SK-N-SH (cell line): Measurements from ENCODE around the gene CIC. TPM values are rescaled to one million over a fixed set of nuclear protein-coding genes. Genes with fewer than 3 reads are reported as not detected.

ENCODE experiments used
- CTCF ChIA-PET: fragments of 300-600, 350-600 bp; formaldehyde crosslinking; extraction: SDS; loops from one replicate; lab custom pipeline; 2021; lab: Yijun Ruan, JAX
- POLR2A ChIA-PET: fragments of 350-600 bp; sonication (Branson Sonifier 250); formaldehyde crosslinking; extraction: SDS; loops from one replicate; lab custom pipeline; 2020; ENCODE audit warnings: antibody characterized with exemption, inconsistent platforms; lab: Yijun Ruan, JAX
- DNase-seq: peaks from one replicate; pipeline ENCODE4 v3.0.0; 2012
- H2AFZ ChIP-seq: fragments of 200-600 bp; sonication (generic); 2 replicates; pipeline ENCODE4 v1.8.1; 2016; ENCODE audit warnings: antibody characterized with exemption, mild to moderate bottlenecking, low read depth
- H3F3A ChIP-seq: fragments of 200-600 bp; sonication (generic); replicated peaks from 2 replicates; pipeline ENCODE3; 2016; ENCODE audit warnings: antibody characterized with exemption, mild to moderate bottlenecking; ENCODE audit not compliant: insufficient read depth
- H3K27ac ChIP-seq, 2 experiments: fragments of 200-500 bp in 1 of 2; fragments of 200-600 bp in 1 of 2; sonication (Bioruptor generic) in 1 of 2; sonication (generic), shearing (Covaris generic) in 1 of 2; 2 replicates each; pipeline versions ENCODE4 v1.5.1 to v1.6.1; 2014 to 2016; ENCODE audit warnings: low read depth in 2 of 2, inconsistent platforms in 1 of 2, low read length in 1 of 2, mild to moderate bottlenecking in 1 of 2, mixed read lengths in 1 of 2
- H3K27me3 ChIP-seq: fragments of 200-600 bp; sonication (generic), shearing (Covaris generic); 2 replicates; pipeline ENCODE4 v1.6.1; 2016; ENCODE audit warnings: mixed run types; ENCODE audit not compliant: insufficient read depth
- H3K36me3 ChIP-seq, 2 experiments: fragments of 200-500 bp in 1 of 2; fragments of 200-600 bp in 1 of 2; sonication (Bioruptor generic) in 1 of 2; sonication (generic) in 1 of 2; replicated peaks in 1 of 2; 2 replicates each; pipeline versions ENCODE3 to v1.5.1; 2014 to 2016; ENCODE audit warnings: low read length in 1 of 2, mild to moderate bottlenecking in 1 of 2; ENCODE audit not compliant: insufficient read depth in 2 of 2, control insufficient read depth in 1 of 2
- H3K4me1 ChIP-seq, 2 experiments: fragments of 200-500 bp in 1 of 2; fragments of 200-600 bp in 1 of 2; sonication (Bioruptor generic) in 1 of 2; sonication (generic), shearing (Covaris generic) in 1 of 2; 2 replicates each; pipeline versions ENCODE4 v1.5.1 to v1.6.1; 2014 to 2016; ENCODE audit warnings: low read depth in 1 of 2, low read length in 1 of 2, mixed run types in 1 of 2; ENCODE audit not compliant: insufficient read depth in 2 of 2, control insufficient read depth in 1 of 2
- H3K4me2 ChIP-seq: fragments of 200-600 bp; sonication (generic), shearing (Covaris generic); 2 replicates; pipeline ENCODE4 v1.6.1; 2017; ENCODE audit warnings: mixed run types
- H3K4me3 ChIP-seq, 2 experiments: fragments of 200-500 bp in 1 of 2; fragments of 200-600 bp in 1 of 2; sonication (Bioruptor generic) in 1 of 2; sonication (generic), shearing (Covaris generic) in 1 of 2; 2 replicates each; pipeline versions ENCODE4 v1.5.1 to v1.8.1; 2014 to 2016; ENCODE audit warnings: low read depth in 2 of 2, inconsistent platforms in 1 of 2, low read length in 1 of 2, mild to moderate bottlenecking in 1 of 2, mixed read lengths in 1 of 2, moderate library complexity in 1 of 2
- H3K79me2 ChIP-seq: fragments of 200-600 bp; sonication (generic); 2 replicates; pipeline ENCODE4 v1.8.1; 2017; ENCODE audit warnings: mild to moderate bottlenecking; ENCODE audit not compliant: insufficient read depth
- H3K9ac ChIP-seq: fragments of 200-600 bp; sonication (generic); 2 replicates; pipeline ENCODE4 v1.6.1; 2017; ENCODE audit warnings: mixed run types
- H3K9me2 ChIP-seq: fragments of 200-600 bp; sonication (generic); 2 replicates; pipeline ENCODE4 v1.6.1; 2017; ENCODE audit warnings: mixed run types
- H3K9me3 ChIP-seq: fragments of 200-600 bp; sonication (generic); 2 replicates; pipeline ENCODE4 v1.6.1; 2017; ENCODE audit warnings: mixed run types, mild to moderate bottlenecking, moderate library complexity
- H4K20me1 ChIP-seq: fragments of 200-600 bp; sonication (generic); 2 replicates; pipeline ENCODE4 v1.6.1; 2017; ENCODE audit warnings: mild to moderate bottlenecking, mixed run types; ENCODE audit not compliant: insufficient read depth
- ELF1 ChIP-seq: IDR thresholded peaks from 2 replicates; pipeline ENCODE4 v1.4.0; 2012
- EZH2phosphoT487 ChIP-seq: fragments of 200-600 bp; sonication (generic); IDR thresholded peaks from 2 replicates; pipeline ENCODE4 v1.6.1; 2017; ENCODE audit warnings: low read depth, mixed run types, mild to moderate bottlenecking, antibody characterized with exemption, moderate library complexity, borderline replicate concordance
- FOXJ3 ChIP-seq: sonication (generic); formaldehyde crosslinking; IDR thresholded peaks from 2 replicates; pipeline ENCODE4 v1.5.1; 2020; ENCODE audit warnings: mild to moderate bottlenecking, missing genetic modification reagents
- FOXM1 ChIP-seq: IDR thresholded peaks from 2 replicates; pipeline ENCODE4 v1.4.0; 2012; ENCODE audit warnings: low read depth, mild to moderate bottlenecking
- JUND ChIP-seq: IDR thresholded peaks from 2 replicates; pipeline ENCODE4 v1.4.0; 2012
- MEF2A ChIP-seq: IDR thresholded peaks from 2 replicates; pipeline ENCODE4 v1.4.0; 2012; ENCODE audit warnings: low read depth, borderline replicate concordance
- RAD21 ChIP-seq: IDR thresholded peaks from 2 replicates; pipeline ENCODE4 v1.6.1; 2012; ENCODE audit warnings: mild to moderate bottlenecking, low read length
- RCOR1 ChIP-seq: fragments of 150-350 bp; IDR thresholded peaks from 2 replicates; pipeline ENCODE4 v1.6.1; 2017; ENCODE audit warnings: antibody characterized with exemption, low read length
- RFX5 ChIP-seq: IDR thresholded peaks from 2 replicates; pipeline ENCODE4 v1.6.1; 2012; ENCODE audit warnings: mild to moderate bottlenecking, improper control_type of control experiment, low read length
- SIN3A ChIP-seq: IDR thresholded peaks from 2 replicates; pipeline ENCODE4 v1.6.1; 2012; ENCODE audit warnings: low read depth, mild to moderate bottlenecking, low read length, moderate library complexity, borderline replicate concordance
- TEAD4 ChIP-seq: IDR thresholded peaks from 2 replicates; pipeline ENCODE4 v1.4.0; 2012; ENCODE audit warnings: mild to moderate bottlenecking, borderline replicate concordance; ENCODE audit not compliant: insufficient read depth
- YY1 ChIP-seq: IDR thresholded peaks from 2 replicates; pipeline ENCODE4 v1.4.0; 2012; ENCODE audit warnings: low read depth, mild to moderate bottlenecking
- WGBS: methylation state at CpG from one replicate; pipeline ENCODE4 v1.1.6; 2017; ENCODE audit warnings: low lambda C conversion rate; 5-methylcytosine and 5-hydroxymethylcytosine counted together
- polyA plus RNA-seq, 3 experiments: library from polyadenylated mRNA; depleted of rRNA; stranded (reverse); fragments of >200 nt; gene quantifications; 2 replicates each; pipeline ENCODE4 v1.2.3, GENCODE V29; 2012
- TF ChIP-seq, protein P1 (sequence below): IDR thresholded peaks from 2 replicates; pipeline ENCODE4 v1.4.0; 2012; ENCODE audit warnings: low read depth, borderline replicate concordance
- TF ChIP-seq, protein P2 (sequence below): IDR thresholded peaks from 2 replicates; pipeline ENCODE4; 2012
- TF ChIP-seq, protein P3 (sequence below): IDR thresholded peaks from 2 replicates; pipeline ENCODE4 v1.4.0; 2012; ENCODE audit warnings: low read depth
- TF ChIP-seq, protein P4 (sequence below): IDR thresholded peaks from 2 replicates; pipeline ENCODE4 v1.4.0; 2012; ENCODE audit warnings: low read depth, borderline replicate concordance

The CIC gene
- polyA plus RNA-seq, 1 of the 3 experiments (the other 2 are of a cell fraction) = 16.9 TPM

DNA sequence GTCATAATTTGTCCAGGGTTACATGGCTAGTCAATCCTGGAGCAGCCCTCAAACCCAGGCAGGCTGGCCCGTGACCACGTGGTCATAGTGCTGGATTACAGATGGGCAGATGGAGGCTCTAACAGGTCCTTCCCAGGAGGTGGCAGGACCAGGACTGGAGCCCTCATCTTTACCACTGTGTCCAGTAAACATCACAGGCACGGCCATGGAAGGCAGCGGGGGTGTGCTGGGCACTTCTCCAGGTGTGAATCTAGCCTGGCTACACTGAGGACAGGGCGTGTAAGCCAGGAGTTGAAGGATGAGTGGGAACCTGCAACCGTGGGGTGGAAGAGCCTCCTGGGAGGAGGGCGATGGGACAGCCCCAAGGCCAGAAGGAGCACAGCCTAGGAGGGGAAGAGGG lies 6.1 kb downstream of the CIC start:
- TF ChIP-seq, protein P1, sequence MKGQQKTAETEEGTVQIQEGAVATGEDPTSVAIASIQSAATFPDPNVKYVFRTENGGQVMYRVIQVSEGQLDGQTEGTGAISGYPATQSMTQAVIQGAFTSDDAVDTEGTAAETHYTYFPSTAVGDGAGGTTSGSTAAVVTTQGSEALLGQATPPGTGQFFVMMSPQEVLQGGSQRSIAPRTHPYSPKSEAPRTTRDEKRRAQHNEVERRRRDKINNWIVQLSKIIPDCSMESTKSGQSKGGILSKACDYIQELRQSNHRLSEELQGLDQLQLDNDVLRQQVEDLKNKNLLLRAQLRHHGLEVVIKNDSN = no peak
- no peak for TF ChIP-seq MEF2A
- no peak for TF ChIP-seq RAD21
- no peak for TF ChIP-seq JUND
- TF ChIP-seq EZH2phosphoT487 = no peak
- TF ChIP-seq, protein P2, sequence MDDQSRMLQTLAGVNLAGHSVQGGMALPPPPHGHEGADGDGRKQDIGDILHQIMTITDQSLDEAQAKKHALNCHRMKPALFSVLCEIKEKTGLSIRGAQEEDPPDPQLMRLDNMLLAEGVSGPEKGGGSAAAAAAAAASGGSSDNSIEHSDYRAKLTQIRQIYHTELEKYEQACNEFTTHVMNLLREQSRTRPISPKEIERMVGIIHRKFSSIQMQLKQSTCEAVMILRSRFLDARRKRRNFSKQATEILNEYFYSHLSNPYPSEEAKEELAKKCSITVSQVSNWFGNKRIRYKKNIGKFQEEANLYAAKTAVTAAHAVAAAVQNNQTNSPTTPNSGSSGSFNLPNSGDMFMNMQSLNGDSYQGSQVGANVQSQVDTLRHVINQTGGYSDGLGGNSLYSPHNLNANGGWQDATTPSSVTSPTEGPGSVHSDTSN = no peak
- TF ChIP-seq RFX5 = no peak
- TF ChIP-seq, protein P3, sequence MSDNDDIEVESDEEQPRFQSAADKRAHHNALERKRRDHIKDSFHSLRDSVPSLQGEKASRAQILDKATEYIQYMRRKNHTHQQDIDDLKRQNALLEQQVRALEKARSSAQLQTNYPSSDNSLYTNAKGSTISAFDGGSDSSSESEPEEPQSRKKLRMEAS = no peak
- TF ChIP-seq TEAD4 = no peak
- TF ChIP-seq, all 33 proteins: peak for 0
- POLR2A ChIA-PET = no interaction called here
- peak overlapping the region in 1 of 2 experiments; percentile 1; a peak in 1 of 4 replicates for H3K27ac ChIP-seq
- no peak overlapping the region for H2AFZ ChIP-seq
- H3K36me3 ChIP-seq = peaks cover 13 to 39% of the 10 kb centered on the region in 2 experiments
- H3K27me3 ChIP-seq = no peaks in the 10 kb centered on the region
- DNase-seq = no peak
- peaks cover 40 to 67% of the 10 kb centered on the region in 2 experiments; a peak in 3 of 4 replicates for H3K4me1 ChIP-seq
- H3K9me2 ChIP-seq = no peaks in the 10 kb centered on the region
- H3K4me2 ChIP-seq = peak overlapping the region; percentile 55
- no peaks in the 10 kb centered on the region for H3K9me3 ChIP-seq
- CTCF ChIA-PET = interaction anchor here (1.1 to 1.5 kb wide), 2 partner anchors 21 to 36 kb away, joined by 4 read pairs; no protein-coding TSS in a partner anchor
- H3K9ac ChIP-seq = no peak overlapping the region
- peaks cover 32% of the 10 kb centered on the region for H3F3A ChIP-seq
- 87% methylated on average over 7 of the region's 7 CpGs for WGBS
- H3K4me3 ChIP-seq = no peak overlapping the region
- H4K20me1 ChIP-seq = no peaks in the 10 kb centered on the region
- peaks cover 93% of the 10 kb centered on the region for H3K79me2 ChIP-seq

DNA sequence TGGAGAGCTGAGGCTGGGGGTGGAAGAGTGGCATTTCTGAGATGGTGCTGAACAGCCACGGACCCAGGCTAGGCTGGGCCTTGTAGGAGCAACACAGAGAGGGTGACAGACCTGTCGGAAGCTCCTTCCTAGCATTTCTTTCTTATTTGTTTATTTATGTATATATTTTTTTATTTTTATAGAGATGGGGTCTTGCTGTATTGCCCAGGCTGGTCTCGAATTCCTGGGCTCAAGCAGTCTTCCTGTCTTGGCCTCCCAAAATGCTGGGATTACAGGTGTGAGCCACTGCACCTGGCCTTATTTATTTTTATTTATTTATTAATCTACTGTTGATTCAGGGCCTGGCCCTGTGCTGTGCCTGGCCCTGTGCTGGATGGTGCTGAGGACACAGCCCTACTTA lies 6.5 kb downstream of the CIC start:
- ChIA-PET CTCF (interaction anchor here (1.1 kb wide), 1 partner anchor 36 kb away, joined by 4 read pairs; no protein-coding TSS in a partner anchor), POLR2A (no interaction called here)
- H3K9me2 ChIP-seq = no peaks in the 10 kb centered on the region
- no peak overlapping the region for H3K4me3 ChIP-seq
- H3K27me3 ChIP-seq = no peaks in the 10 kb centered on the region
- H3K79me2 ChIP-seq = peaks cover 89% of the 10 kb centered on the region
- H3K36me3 ChIP-seq = peaks cover 13 to 39% of the 10 kb centered on the region in 2 experiments
- peak overlapping the region in 1 of 2 experiments; percentile 96; a peak in 1 of 4 replicates for H3K27ac ChIP-seq
- H3K9me3 ChIP-seq = no peaks in the 10 kb centered on the region
- H3F3A ChIP-seq = peaks cover 31% of the 10 kb centered on the region
- 90% methylated on average over 3 of the region's 3 CpGs for WGBS
- peak overlapping the region; percentile 55 for H3K4me2 ChIP-seq
- no peak overlapping the region for H2AFZ ChIP-seq
- no peak overlapping the region for H3K9ac ChIP-seq
- DNase-seq = no peak
- peaks cover 36 to 63% of the 10 kb centered on the region in 2 experiments; a peak in 3 of 4 replicates for H3K4me1 ChIP-seq
- H4K20me1 ChIP-seq = no peaks in the 10 kb centered on the region
- TF ChIP-seq SIN3A (no peak), FOXJ3 (CRISPR knock-in tag) (no peak), FOXM1 (no peak), EZH2phosphoT487 (no peak), ELF1 (no peak), RCOR1 (no peak), YY1 (no peak)
- TF ChIP-seq, protein P4, sequence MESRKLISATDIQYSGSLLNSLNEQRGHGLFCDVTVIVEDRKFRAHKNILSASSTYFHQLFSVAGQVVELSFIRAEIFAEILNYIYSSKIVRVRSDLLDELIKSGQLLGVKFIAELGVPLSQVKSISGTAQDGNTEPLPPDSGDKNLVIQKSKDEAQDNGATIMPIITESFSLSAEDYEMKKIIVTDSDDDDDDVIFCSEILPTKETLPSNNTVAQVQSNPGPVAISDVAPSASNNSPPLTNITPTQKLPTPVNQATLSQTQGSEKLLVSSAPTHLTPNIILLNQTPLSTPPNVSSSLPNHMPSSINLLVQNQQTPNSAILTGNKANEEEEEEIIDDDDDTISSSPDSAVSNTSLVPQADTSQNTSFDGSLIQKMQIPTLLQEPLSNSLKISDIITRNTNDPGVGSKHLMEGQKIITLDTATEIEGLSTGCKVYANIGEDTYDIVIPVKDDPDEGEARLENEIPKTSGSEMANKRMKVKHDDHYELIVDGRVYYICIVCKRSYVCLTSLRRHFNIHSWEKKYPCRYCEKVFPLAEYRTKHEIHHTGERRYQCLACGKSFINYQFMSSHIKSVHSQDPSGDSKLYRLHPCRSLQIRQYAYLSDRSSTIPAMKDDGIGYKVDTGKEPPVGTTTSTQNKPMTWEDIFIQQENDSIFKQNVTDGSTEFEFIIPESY = no peak
- TF ChIP-seq, protein P1 = no peak
